K562 (cell line): ENCODE results near the gene MPIG6B. TPM values are rescaled to one million over a fixed set of nuclear protein-coding genes. Genes with fewer than 3 reads are reported as not detected.

Source experiments
- E2F3 ChIP-seq: fragments of 250-450 bp; sonication (Bioruptor Pico); IDR thresholded peaks from 2 replicates; pipeline ENCODE4 v1.4.0; 2020; ENCODE audit warnings: mild to moderate bottlenecking
- HSF4 ChIP-seq: fragments of 250-450 bp; sonication (Bioruptor Pico); IDR thresholded peaks from 2 replicates; pipeline ENCODE4 v2.1.2; 2022; ENCODE audit warnings: mild to moderate bottlenecking, moderate library complexity, borderline replicate concordance
- NCOA2 ChIP-seq, 2 experiments: fragments of 450-650 bp; IDR thresholded peaks; 2 replicates each; pipeline ENCODE4 v1.6.1; 2018; ENCODE audit warnings: mild to moderate bottlenecking in 2 of 2, moderate library complexity in 1 of 2; ENCODE audit not compliant: partially characterized antibody in 2 of 2
- POLR2AphosphoS2 ChIP-seq: IDR thresholded peaks from 2 replicates; pipeline ENCODE4 v1.6.1; 2012; ENCODE audit warnings: low read length, improper control_type of control experiment
- RCOR1 ChIP-seq, 2 experiments: IDR thresholded peaks; 2 replicates each; pipeline ENCODE4 v1.6.1; 2012; ENCODE audit warnings: low read depth in 2 of 2, low read length in 2 of 2, borderline replicate concordance in 1 of 2, improper control_type of control experiment in 1 of 2
- SRF ChIP-seq, 2 experiments: fragments of 250-450, 450-650 bp in 1 of 2; sonication (Bioruptor Pico) in 1 of 2; sonication (generic) in 1 of 2; formaldehyde crosslinking; IDR thresholded peaks; 2 replicates each; pipeline versions ENCODE4 v1.5.0 to v1.5.1; 2020 to 2022; ENCODE audit warnings: mild to moderate bottlenecking in 1 of 2, missing genetic modification reagents in 1 of 2
- TAF7 ChIP-seq: fragments of 450-650 bp; IDR thresholded peaks from 2 replicates; pipeline ENCODE4 v1.6.1; 2016; ENCODE audit warnings: missing genetic modification characterization, missing compliant biosample characterization
- ZBTB1 ChIP-seq: sonication (generic); formaldehyde crosslinking; IDR thresholded peaks from 2 replicates; pipeline ENCODE4 v1.8.1; 2023; ENCODE audit warnings: missing genetic modification reagents, low read depth, mild to moderate bottlenecking, borderline replicate concordance
- polyA plus RNA-seq, 8 experiments: library from polyadenylated mRNA; depleted of rRNA in 4 of 8; stranded (reverse) in 5 of 8; unstranded in 3 of 8; fragments of >200 nt; fragmentation: Nextera tagmentation in 2 of 8; fragmentation: Illumina TruSeq in 1 of 8; extraction: Ambion mirVana in 2 of 8; extraction: Trizol in 1 of 8; gene quantifications; 2 replicates each; pipeline versions ENCODE4 v1.2.1 to v1.2.3, GENCODE V29; 2011 to 2014; ENCODE audit warnings: inconsistent platforms in 1 of 8, missing spikeins in 1 of 8
- total RNA-seq, 7 experiments: library from RNA; depleted of rRNA in 6 of 7; stranded (reverse); fragments of >200 nt in 6 of 7; fragmentation: Illumina TruSeq in 2 of 7; extraction: Trizol in 2 of 7; gene quantifications; 2 replicates each; pipeline versions ENCODE4 v1.2.1 to v1.2.3, GENCODE V29; 2011 to 2021; ENCODE audit warnings: low replicate concordance in 1 of 7
- TF ChIP-seq, protein P1 (sequence below): sonication (generic); formaldehyde crosslinking; IDR thresholded peaks from 2 replicates; pipeline ENCODE4 v1.8.0; 2022; ENCODE audit warnings: missing genetic modification reagents, mild to moderate bottlenecking, borderline replicate concordance
- TF ChIP-seq, protein P2 (sequence below), 2 experiments: IDR thresholded peaks; 2 replicates each; pipeline ENCODE4 v1.6.1; 2011; ENCODE audit warnings: borderline replicate concordance in 1 of 2, control low read depth in 1 of 2, low read depth in 1 of 2, low read length in 1 of 2, mild to moderate bottlenecking in 1 of 2, mixed read lengths in 1 of 2, moderate library complexity in 1 of 2; ENCODE audit not compliant: insufficient read depth in 1 of 2, insufficient read length in 1 of 2, poor library complexity in 1 of 2, severe bottlenecking in 1 of 2; ENCODE audit errors: extremely low read depth in 1 of 2
- TF ChIP-seq, protein P3 (sequence below): fragments of 250-450 bp; sonication (Bioruptor Pico); IDR thresholded peaks from 2 replicates; pipeline ENCODE4 v1.9.0; 2021; ENCODE audit warnings: mild to moderate bottlenecking, inconsistent platforms
- TF ChIP-seq, protein P4 (sequence below): fragments of 250-450 bp; sonication (Bioruptor Pico); IDR thresholded peaks from 2 replicates; pipeline ENCODE4 v1.4.0; 2020

Gene MPIG6B
- total and polyA plus RNA-seq, 9 of the 15 experiments (the other 6 are each of a cell fraction or from before 2014, with no cell fraction given): 0.11 to 1.2 (median 0.28) TPM; not detected in 1

DNA sequence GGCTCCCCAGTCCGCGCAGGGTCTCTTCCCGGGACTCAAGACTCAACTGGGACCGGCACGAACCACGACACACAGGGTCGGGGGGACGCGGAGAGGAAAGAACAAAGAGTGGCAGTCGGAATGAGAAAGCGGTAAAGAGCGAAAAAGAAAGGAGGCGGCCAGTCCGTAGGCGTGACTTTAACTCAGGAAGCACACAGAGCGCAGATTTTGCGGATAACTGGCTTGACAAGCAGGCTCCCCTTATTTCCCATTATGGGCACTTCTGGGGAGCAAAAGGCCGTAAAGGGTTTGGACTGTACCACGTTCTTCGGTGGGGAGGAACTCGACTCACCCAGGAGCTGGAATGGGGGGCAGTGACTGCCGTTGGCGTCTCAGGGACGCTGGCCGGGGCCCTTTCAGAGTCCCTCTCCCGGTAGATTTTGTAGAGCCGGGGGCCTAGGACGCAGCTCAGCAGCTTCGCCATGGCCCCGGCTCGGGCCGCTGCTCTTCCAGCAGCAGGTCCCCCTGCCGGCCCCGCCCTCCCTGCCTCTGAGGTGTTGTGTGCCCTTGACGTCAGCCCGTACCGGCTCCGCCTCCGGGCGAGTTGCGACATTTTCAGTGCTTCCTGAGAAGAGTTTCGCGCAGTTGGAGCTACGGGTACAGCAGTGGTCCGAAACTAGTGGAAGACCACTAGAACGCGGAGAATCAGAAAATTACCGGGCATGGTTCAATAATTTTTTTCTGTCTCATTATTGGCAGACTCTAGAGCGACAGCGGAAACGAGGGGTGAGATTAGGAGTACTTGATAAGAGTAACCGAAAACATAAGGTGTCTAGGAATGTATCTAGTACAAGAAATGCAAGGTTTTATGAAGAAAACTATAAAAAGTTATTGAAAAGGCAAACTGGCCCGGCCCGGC, 20.1 kb upstream of the MPIG6B start, which contains the start of gene ABHD16A (continued):
- TF ChIP-seq, protein P1, sequence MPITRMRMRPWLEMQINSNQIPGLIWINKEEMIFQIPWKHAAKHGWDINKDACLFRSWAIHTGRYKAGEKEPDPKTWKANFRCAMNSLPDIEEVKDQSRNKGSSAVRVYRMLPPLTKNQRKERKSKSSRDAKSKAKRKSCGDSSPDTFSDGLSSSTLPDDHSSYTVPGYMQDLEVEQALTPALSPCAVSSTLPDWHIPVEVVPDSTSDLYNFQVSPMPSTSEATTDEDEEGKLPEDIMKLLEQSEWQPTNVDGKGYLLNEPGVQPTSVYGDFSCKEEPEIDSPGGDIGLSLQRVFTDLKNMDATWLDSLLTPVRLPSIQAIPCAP: no peak; the same call in 1 of the 2 replicates
- TF ChIP-seq, protein P2, sequence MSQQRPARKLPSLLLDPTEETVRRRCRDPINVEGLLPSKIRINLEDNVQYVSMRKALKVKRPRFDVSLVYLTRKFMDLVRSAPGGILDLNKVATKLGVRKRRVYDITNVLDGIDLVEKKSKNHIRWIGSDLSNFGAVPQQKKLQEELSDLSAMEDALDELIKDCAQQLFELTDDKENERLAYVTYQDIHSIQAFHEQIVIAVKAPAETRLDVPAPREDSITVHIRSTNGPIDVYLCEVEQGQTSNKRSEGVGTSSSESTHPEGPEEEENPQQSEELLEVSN (IDR thresholded peaks at IDR 0.05; ENCODE audit: borderline replicate concordance in 1 of 2, extremely low read depth in 1 of 2, insufficient read depth in 1 of 2, insufficient read length in 1 of 2, low read depth in 1 of 2, low read length in 1 of 2, poor library complexity in 1 of 2, severe bottlenecking in 1 of 2): peak; percentile 21 to 46
- TF ChIP-seq E2F3 (CRISPR knock-in tag) (no peak), HSF4 (CRISPR knock-in tag) (no peak), NCOA2 (IDR thresholded peaks at IDR 0.05; ENCODE audit: partially characterized antibody in 2 of 2) (no peak), SRF (CRISPR knock-in tag; IDR thresholded peaks at IDR 0.05) (peak; percentile 25 to 94; a peak in 3 of 4 replicates), TAF7 (tag) (no peak; the same call in 1 of the 2 replicates), POLR2AphosphoS2 (peak; percentile 54; the same call in 1 of the 2 replicates), RCOR1 (IDR thresholded peaks at IDR 0.05; ENCODE audit: borderline replicate concordance in 1 of 2, low read depth in 2 of 2, low read length in 2 of 2) (peak; percentile 49 to 78; a peak in 2 of 4 replicates), ZBTB1 (peak; percentile 31; the same call in 1 of the 2 replicates)
- TF ChIP-seq, protein P3, sequence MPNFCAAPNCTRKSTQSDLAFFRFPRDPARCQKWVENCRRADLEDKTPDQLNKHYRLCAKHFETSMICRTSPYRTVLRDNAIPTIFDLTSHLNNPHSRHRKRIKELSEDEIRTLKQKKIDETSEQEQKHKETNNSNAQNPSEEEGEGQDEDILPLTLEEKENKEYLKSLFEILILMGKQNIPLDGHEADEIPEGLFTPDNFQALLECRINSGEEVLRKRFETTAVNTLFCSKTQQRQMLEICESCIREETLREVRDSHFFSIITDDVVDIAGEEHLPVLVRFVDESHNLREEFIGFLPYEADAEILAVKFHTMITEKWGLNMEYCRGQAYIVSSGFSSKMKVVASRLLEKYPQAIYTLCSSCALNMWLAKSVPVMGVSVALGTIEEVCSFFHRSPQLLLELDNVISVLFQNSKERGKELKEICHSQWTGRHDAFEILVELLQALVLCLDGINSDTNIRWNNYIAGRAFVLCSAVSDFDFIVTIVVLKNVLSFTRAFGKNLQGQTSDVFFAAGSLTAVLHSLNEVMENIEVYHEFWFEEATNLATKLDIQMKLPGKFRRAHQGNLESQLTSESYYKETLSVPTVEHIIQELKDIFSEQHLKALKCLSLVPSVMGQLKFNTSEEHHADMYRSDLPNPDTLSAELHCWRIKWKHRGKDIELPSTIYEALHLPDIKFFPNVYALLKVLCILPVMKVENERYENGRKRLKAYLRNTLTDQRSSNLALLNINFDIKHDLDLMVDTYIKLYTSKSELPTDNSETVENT: peak; percentile 87
- TF ChIP-seq, protein P4, sequence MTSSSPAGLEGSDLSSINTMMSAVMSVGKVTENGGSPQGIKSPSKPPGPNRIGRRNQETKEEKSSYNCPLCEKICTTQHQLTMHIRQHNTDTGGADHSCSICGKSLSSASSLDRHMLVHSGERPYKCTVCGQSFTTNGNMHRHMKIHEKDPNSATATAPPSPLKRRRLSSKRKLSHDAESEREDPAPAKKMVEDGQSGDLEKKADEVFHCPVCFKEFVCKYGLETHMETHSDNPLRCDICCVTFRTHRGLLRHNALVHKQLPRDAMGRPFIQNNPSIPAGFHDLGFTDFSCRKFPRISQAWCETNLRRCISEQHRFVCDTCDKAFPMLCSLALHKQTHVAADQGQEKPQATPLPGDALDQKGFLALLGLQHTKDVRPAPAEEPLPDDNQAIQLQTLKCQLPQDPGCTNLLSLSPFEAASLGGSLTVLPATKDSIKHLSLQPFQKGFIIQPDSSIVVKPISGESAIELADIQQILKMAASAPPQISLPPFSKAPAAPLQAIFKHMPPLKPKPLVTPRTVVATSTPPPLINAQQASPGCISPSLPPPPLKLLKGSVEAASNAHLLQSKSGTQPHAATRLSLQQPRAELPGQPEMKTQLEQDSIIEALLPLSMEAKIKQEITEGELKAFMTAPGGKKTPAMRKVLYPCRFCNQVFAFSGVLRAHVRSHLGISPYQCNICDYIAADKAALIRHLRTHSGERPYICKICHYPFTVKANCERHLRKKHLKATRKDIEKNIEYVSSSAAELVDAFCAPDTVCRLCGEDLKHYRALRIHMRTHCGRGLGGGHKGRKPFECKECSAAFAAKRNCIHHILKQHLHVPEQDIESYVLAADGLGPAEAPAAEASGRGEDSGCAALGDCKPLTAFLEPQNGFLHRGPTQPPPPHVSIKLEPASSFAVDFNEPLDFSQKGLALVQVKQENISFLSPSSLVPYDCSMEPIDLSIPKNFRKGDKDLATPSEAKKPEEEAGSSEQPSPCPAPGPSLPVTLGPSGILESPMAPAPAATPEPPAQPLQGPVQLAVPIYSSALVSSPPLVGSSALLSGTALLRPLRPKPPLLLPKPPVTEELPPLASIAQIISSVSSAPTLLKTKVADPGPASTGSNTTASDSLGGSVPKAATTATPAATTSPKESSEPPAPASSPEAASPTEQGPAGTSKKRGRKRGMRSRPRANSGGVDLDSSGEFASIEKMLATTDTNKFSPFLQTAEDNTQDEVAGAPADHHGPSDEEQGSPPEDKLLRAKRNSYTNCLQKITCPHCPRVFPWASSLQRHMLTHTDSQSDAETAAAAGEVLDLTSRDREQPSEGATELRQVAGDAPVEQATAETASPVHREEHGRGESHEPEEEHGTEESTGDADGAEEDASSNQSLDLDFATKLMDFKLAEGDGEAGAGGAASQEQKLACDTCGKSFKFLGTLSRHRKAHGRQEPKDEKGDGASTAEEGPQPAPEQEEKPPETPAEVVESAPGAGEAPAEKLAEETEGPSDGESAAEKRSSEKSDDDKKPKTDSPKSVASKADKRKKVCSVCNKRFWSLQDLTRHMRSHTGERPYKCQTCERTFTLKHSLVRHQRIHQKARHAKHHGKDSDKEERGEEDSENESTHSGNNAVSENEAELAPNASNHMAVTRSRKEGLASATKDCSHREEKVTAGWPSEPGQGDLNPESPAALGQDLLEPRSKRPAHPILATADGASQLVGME (CRISPR knock-in tag): peak; percentile 67; the same call in 1 of the 2 replicates
